ENCODE results near the gene C16orf78.

The C16orf78 gene

DNA sequence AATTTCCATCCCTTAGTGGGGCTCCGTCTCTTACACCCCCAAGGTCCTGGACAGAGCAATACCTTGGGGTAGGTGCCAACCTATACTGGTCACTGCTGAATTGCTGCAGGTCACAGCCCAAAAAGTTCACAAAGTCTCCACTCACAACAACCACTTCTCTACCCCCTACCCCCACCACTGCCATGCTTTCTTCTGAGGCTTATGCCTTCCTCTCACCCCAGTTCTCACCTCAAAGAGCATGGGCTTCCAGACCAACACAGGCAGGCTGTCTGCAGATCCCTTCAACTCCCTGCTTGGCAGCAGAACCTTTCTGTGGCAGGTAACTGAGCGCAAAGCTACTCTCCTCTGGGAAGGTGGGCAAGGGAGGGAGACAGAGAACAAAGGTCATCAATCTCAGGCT lies 35.5 kb downstream of the C16orf78 start:
- H3K4me1 ChIP-seq (ENCODE audit: insufficient read depth, insufficient read length), result no peaks in the 10 kb centered on the region
- no peak overlapping the region for H3K4me3 ChIP-seq (ENCODE audit: insufficient read length, low read depth)
- no peaks in the 10 kb centered on the region for H3K36me3 ChIP-seq (ENCODE audit: insufficient read depth, insufficient read length, low read length)
- TF ChIP-seq YY1 (IDR thresholded peaks at IDR 0.05; ENCODE audit: insufficient read depth, insufficient read length), result no peak
- no peak for TF ChIP-seq SUZ12 (IDR thresholded peaks at IDR 0.05; ENCODE audit: extremely low read depth, insufficient read depth, insufficient read length)
- TF ChIP-seq ZNF274 (IDR thresholded peaks at IDR 0.05; ENCODE audit: low read depth, low read length), result no peak
- H3K9ac ChIP-seq (ENCODE audit: insufficient read length, low read depth), result no peak overlapping the region
- H3K9me3 ChIP-seq (ENCODE audit: insufficient read depth, low read length), result no peaks in the 10 kb centered on the region
- DNase-seq (ENCODE audit: low read depth, low spot score), result no peak
- H3K27me3 ChIP-seq (ENCODE audit: insufficient read depth, insufficient read length), result peaks cover 12% of the 10 kb centered on the region

DNA sequence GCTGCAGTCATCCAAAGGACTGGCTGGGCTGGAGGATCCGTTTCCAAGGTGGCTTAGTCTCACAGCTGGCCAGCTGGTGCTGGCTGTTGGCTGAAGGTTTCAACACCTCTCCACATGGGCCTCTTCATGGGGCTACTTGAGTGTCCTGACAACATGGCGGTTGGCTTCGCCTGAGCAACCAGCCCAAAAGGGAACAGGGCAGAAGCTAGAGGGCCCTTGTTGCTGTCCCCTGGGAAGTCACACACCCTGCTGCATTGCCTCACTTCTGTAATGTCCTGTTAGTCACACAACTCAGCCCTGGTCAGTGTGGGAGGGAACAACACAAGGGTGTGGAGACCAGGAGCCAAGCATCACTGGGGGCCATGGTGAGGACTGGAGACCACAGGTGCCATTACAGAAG lies 36.6 kb downstream of the C16orf78 start:
- Histone ChIP-seq H3K9ac (ENCODE audit: insufficient read length, low read depth) (no peak overlapping the region), H3K27me3 (ENCODE audit: insufficient read depth, insufficient read length) (peaks cover 12% of the 10 kb centered on the region), H3K9me3 (ENCODE audit: insufficient read depth, low read length) (no peaks in the 10 kb centered on the region), H3K36me3 (ENCODE audit: insufficient read depth, insufficient read length, low read length) (no peaks in the 10 kb centered on the region), H3K4me3 (ENCODE audit: insufficient read length, low read depth) (no peak overlapping the region), H3K4me1 (ENCODE audit: insufficient read depth, insufficient read length) (no peaks in the 10 kb centered on the region)
- DNase-seq (ENCODE audit: low read depth, low spot score), result no peak
- TF ChIP-seq ZNF274 (IDR thresholded peaks at IDR 0.05; ENCODE audit: low read depth, low read length), result no peak
- no peak for TF ChIP-seq SUZ12 (IDR thresholded peaks at IDR 0.05; ENCODE audit: extremely low read depth, insufficient read depth, insufficient read length)
- TF ChIP-seq YY1 (IDR thresholded peaks at IDR 0.05; ENCODE audit: insufficient read depth, insufficient read length), result no peak

DNA sequence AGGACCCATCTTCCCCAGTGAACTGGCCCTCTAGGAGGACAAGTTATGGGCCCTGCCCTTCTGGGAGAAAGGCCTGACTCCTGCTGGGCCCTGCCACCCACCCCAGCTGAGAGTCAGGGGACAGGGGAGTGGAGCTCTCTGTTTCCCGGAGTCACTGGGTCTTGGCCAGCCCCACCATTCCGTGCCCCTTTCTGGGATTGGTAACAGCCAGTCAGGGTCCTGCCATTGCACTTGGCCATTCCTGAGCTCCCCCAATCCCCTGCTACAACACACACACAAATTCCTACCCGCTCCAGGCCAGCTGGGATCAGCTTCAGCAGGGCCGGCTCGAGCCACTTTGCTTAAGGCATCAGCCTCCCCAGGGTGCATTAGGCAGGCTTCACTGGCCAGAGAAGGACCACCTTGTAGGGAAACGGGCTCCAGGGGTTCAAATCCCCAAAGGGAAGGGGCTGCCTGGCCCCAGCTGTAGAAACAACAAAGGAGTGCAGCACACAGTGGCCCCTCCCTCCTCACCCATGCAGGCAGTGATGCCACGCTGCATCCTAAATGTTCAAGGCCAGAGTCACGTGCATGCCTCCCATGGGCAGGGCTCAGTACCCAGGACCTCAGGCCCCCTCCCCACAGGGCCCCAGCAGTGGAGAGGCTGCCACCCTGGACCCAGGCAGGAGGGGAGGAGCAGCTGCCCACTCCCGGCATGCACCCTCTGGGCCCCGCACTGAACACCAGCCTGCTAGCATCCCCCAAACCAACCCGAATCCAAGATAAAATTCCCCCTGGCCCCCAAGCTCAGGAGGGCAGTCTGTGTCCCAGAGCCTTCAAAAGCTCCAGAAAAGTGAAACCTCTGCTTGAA lies 37.7 kb downstream of the C16orf78 start:
- Histone ChIP-seq H3K9ac (ENCODE audit: insufficient read length, low read depth) (no peak overlapping the region), H3K4me3 (ENCODE audit: insufficient read length, low read depth) (no peak overlapping the region), H3K27me3 (ENCODE audit: insufficient read depth, insufficient read length) (peaks cover 12% of the 10 kb centered on the region), H3K9me3 (ENCODE audit: insufficient read depth, low read length) (no peaks in the 10 kb centered on the region), H3K36me3 (ENCODE audit: insufficient read depth, insufficient read length, low read length) (no peaks in the 10 kb centered on the region), H3K4me1 (ENCODE audit: insufficient read depth, insufficient read length) (no peaks in the 10 kb centered on the region)
- no peak for DNase-seq (ENCODE audit: low read depth, low spot score)
- TF ChIP-seq ZNF274 (IDR thresholded peaks at IDR 0.05; ENCODE audit: low read depth, low read length) (no peak), YY1 (IDR thresholded peaks at IDR 0.05; ENCODE audit: insufficient read depth, insufficient read length) (no peak), SUZ12 (IDR thresholded peaks at IDR 0.05; ENCODE audit: extremely low read depth, insufficient read depth, insufficient read length) (no peak)

DNA sequence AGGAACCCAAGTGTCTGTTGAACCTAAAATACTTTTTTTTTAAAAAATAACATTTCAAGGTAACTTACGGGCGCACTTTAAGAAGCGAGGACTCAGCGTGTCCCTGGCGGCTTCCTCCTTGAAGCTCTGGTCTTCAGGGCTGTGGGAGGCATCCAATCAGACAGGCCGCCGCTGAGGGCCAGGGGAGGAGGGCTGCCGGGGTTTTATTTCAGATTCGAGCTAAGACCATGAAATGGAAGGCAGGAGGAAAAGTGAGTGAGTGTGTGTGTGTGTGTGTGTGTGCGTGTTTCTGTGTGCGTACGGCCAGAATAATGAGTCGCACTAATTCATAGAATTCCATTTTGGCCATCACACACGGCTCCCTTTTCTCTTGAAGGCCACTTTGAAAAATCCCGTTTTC lies 41.1 kb downstream of the C16orf78 start:
- TF ChIP-seq YY1 (IDR thresholded peaks at IDR 0.05; ENCODE audit: insufficient read depth, insufficient read length) (no peak), ZNF274 (IDR thresholded peaks at IDR 0.05; ENCODE audit: low read depth, low read length) (no peak), SUZ12 (IDR thresholded peaks at IDR 0.05; ENCODE audit: extremely low read depth, insufficient read depth, insufficient read length) (no peak)
- H3K9me3 ChIP-seq (ENCODE audit: insufficient read depth, low read length), result no peaks in the 10 kb centered on the region
- H3K27me3 ChIP-seq (ENCODE audit: insufficient read depth, insufficient read length), result no peaks in the 10 kb centered on the region
- DNase-seq (ENCODE audit: low read depth, low spot score), result no peak
- no peaks in the 10 kb centered on the region for H3K36me3 ChIP-seq (ENCODE audit: insufficient read depth, insufficient read length, low read length)
- H3K9ac ChIP-seq (ENCODE audit: insufficient read length, low read depth), result no peak overlapping the region
- H3K4me3 ChIP-seq (ENCODE audit: insufficient read length, low read depth), result no peak overlapping the region
- H3K4me1 ChIP-seq (ENCODE audit: insufficient read depth, insufficient read length), result no peaks in the 10 kb centered on the region

DNA sequence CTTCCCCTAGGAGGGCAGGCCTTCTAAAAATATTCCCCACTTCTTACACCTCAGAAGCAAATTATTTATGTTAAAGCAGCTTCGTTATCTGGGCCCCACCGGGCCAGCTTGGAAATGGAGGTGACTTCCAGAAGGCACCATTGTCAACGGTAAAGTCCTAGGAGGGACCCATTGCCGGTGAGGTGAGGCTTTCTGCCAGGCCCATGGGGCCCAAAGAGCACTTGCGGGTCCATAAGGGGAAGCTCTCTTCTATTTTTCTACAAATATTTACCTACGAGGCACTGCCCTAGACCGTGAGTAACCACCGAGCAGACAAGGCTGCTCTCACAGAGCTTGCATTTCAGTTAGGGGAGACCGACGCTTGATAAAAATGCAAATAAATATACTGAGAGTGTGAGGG lies 41.5 kb downstream of the C16orf78 start:
- Histone ChIP-seq H3K36me3 (ENCODE audit: insufficient read depth, insufficient read length, low read length) (no peaks in the 10 kb centered on the region), H3K4me1 (ENCODE audit: insufficient read depth, insufficient read length) (no peaks in the 10 kb centered on the region), H3K4me3 (ENCODE audit: insufficient read length, low read depth) (no peak overlapping the region), H3K9me3 (ENCODE audit: insufficient read depth, low read length) (no peaks in the 10 kb centered on the region), H3K9ac (ENCODE audit: insufficient read length, low read depth) (no peak overlapping the region), H3K27me3 (ENCODE audit: insufficient read depth, insufficient read length) (no peaks in the 10 kb centered on the region)
- DNase-seq (ENCODE audit: low read depth, low spot score), result no peak
- TF ChIP-seq SUZ12 (IDR thresholded peaks at IDR 0.05; ENCODE audit: extremely low read depth, insufficient read depth, insufficient read length), result no peak
- TF ChIP-seq ZNF274 (IDR thresholded peaks at IDR 0.05; ENCODE audit: low read depth, low read length), result no peak
- no peak for TF ChIP-seq YY1 (IDR thresholded peaks at IDR 0.05; ENCODE audit: insufficient read depth, insufficient read length)

DNA sequence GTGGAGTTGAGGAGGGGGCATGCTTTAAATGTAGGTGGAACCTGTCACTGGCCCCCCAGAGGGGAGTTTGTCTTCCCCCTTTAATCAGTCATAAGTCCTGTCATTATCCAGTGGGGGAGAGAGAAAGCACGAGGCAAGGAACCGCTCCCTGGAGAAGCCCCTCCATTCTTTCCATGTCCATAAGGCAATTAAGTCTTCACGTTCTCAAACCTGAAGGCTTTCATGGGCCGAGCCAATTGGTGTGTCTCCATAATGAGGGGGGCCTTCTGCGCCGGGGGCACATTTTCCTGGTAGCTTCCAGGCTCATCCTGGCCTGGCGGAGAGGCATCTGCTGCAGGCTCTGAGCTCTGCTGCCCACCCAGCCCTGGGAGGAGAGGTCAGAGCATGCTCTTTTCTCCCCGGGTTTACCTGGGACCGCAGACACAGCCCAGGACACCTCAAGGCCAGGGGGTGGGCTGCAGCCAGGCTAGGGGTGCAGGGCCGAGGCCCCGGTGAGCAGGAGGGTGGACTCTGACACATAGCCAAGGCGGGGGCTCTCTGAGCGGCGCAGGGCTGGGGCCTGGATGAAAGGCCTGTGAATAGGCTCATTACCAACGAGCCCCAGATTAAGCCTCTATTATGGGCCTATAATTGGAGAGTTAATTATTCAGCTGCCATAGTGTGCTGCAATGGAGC lies 42.5 kb downstream of the C16orf78 start:
- no peak overlapping the region for H3K9ac ChIP-seq (ENCODE audit: insufficient read length, low read depth)
- TF ChIP-seq ZNF274 (IDR thresholded peaks at IDR 0.05; ENCODE audit: low read depth, low read length), result no peak
- no peak for TF ChIP-seq YY1 (IDR thresholded peaks at IDR 0.05; ENCODE audit: insufficient read depth, insufficient read length)
- TF ChIP-seq SUZ12 (IDR thresholded peaks at IDR 0.05; ENCODE audit: extremely low read depth, insufficient read depth, insufficient read length), result no peak
- no peaks in the 10 kb centered on the region for H3K4me1 ChIP-seq (ENCODE audit: insufficient read depth, insufficient read length)
- H3K4me3 ChIP-seq (ENCODE audit: insufficient read length, low read depth), result no peak overlapping the region
- no peaks in the 10 kb centered on the region for H3K9me3 ChIP-seq (ENCODE audit: insufficient read depth, low read length)
- H3K27me3 ChIP-seq (ENCODE audit: insufficient read depth, insufficient read length), result no peaks in the 10 kb centered on the region
- no peak for DNase-seq (ENCODE audit: low read depth, low spot score)
- H3K36me3 ChIP-seq (ENCODE audit: insufficient read depth, insufficient read length, low read length), result no peaks in the 10 kb centered on the region

DNA sequence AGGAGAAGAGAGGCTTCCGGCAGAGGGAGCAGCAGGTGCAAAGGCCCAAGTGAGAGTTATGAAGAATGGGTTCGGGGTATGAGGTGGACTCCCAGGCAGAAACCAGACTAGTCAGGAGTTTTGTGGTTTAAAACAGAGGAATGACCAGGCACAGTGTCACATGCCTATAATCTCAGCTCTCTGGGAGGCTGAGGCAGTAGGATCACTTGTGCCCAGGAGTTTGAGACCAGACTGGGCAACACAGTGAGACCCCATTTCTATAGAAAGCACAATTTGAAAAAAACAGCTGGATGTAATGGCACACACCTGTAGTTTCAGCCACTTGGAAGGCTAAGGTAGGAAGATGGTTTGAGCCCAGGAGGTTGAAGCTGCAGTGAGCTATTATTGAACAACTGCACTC lies 43.8 kb downstream of the C16orf78 start:
- H3K27me3 ChIP-seq (ENCODE audit: insufficient read depth, insufficient read length), result no peaks in the 10 kb centered on the region
- no peak for DNase-seq (ENCODE audit: low read depth, low spot score)
- no peak overlapping the region for H3K9ac ChIP-seq (ENCODE audit: insufficient read length, low read depth)
- no peak for TF ChIP-seq SUZ12 (IDR thresholded peaks at IDR 0.05; ENCODE audit: extremely low read depth, insufficient read depth, insufficient read length)
- TF ChIP-seq YY1 (IDR thresholded peaks at IDR 0.05; ENCODE audit: insufficient read depth, insufficient read length), result no peak
- TF ChIP-seq ZNF274 (IDR thresholded peaks at IDR 0.05; ENCODE audit: low read depth, low read length), result no peak
- no peaks in the 10 kb centered on the region for H3K4me1 ChIP-seq (ENCODE audit: insufficient read depth, insufficient read length)
- H3K36me3 ChIP-seq (ENCODE audit: insufficient read depth, insufficient read length, low read length), result no peaks in the 10 kb centered on the region
- no peaks in the 10 kb centered on the region for H3K9me3 ChIP-seq (ENCODE audit: insufficient read depth, low read length)
- H3K4me3 ChIP-seq (ENCODE audit: insufficient read length, low read depth), result no peak overlapping the region

Data from NT2/D1 (cell line).